DOHH2 (cell line): ENCODE data around the gene LRRC8E.
A peak's percentile ranks its signal among the peaks of the same experiment; 100 is the strongest.

Experiments used
- H3F3A ChIP-seq: fragments of 200-600 bp; sonication (generic), shearing (Covaris generic); 2 replicates; pipeline ENCODE4 v1.6.0; 2016; ENCODE audit warnings: antibody characterized with exemption, mild to moderate bottlenecking; ENCODE audit not compliant: control insufficient read depth, insufficient read depth
- H3K27ac ChIP-seq: fragments of 200-600 bp; sonication (generic); 2 replicates; pipeline ENCODE4 v1.5.1; 2014; ENCODE audit warnings: low read depth, mild to moderate bottlenecking, low read length, moderate library complexity
- H3K27me3 ChIP-seq: fragments of 200-600 bp; sonication (generic); 2 replicates; pipeline ENCODE4 v1.6.1; 2014; ENCODE audit warnings: mild to moderate bottlenecking, low read length, mixed read lengths; ENCODE audit not compliant: control insufficient read depth
- H3K36me3 ChIP-seq: fragments of 200-600 bp; sonication (generic); 2 replicates; pipeline ENCODE4 v1.6.1; 2014; ENCODE audit warnings: mild to moderate bottlenecking, low read length, moderate library complexity, mixed read lengths; ENCODE audit not compliant: control insufficient read depth
- H3K4me1 ChIP-seq: fragments of 200-600 bp; sonication (generic); 2 replicates; pipeline ENCODE4 v1.6.1; 2014; ENCODE audit warnings: mild to moderate bottlenecking, low read length, mixed read lengths; ENCODE audit not compliant: control insufficient read depth
- H3K4me2 ChIP-seq: fragments of 200-600 bp; sonication (generic); 2 replicates; pipeline ENCODE4 v1.6.0; 2014; ENCODE audit warnings: mild to moderate bottlenecking, low read length, moderate library complexity
- H3K4me3 ChIP-seq: fragments of 200-600 bp; sonication (generic); 2 replicates; pipeline ENCODE4 v1.5.1; 2014; ENCODE audit warnings: mild to moderate bottlenecking, low read length, mixed read lengths
- H3K79me2 ChIP-seq: fragments of 200-600 bp; sonication (generic); 2 replicates; pipeline ENCODE4 v1.6.1; 2014; ENCODE audit warnings: mild to moderate bottlenecking, low read length, mixed read lengths; ENCODE audit not compliant: control insufficient read depth
- H3K9me2 ChIP-seq: fragments of 200-600 bp; sonication (generic); replicated peaks from 2 replicates; pipeline ENCODE4 v1.6.1; 2014; ENCODE audit warnings: mild to moderate bottlenecking, low read length, mixed read lengths; ENCODE audit not compliant: control insufficient read depth
- H3K9me3 ChIP-seq: fragments of 200-600 bp; sonication (generic); 2 replicates; pipeline ENCODE4 v1.6.1; 2014; ENCODE audit warnings: antibody characterized with exemption, low read length, mixed read lengths; ENCODE audit not compliant: control insufficient read depth, insufficient read depth
- H4K20me1 ChIP-seq: fragments of 200-600 bp; sonication (generic); 2 replicates; pipeline ENCODE4 v1.6.0; 2014; ENCODE audit warnings: low read depth, mild to moderate bottlenecking, antibody characterized with exemption, low read length, moderate library complexity; ENCODE audit not compliant: control insufficient read depth, insufficient read depth
- CTCF ChIP-seq: fragments of 200-600 bp; sonication (generic); IDR thresholded peaks from one replicate; pipeline ENCODE4 v1.5.1; 2014; ENCODE audit warnings: antibody characterized with exemption, mild to moderate bottlenecking, low read depth, low read length; ENCODE audit not compliant: poor library complexity, severe bottlenecking
- EZH2phosphoT487 ChIP-seq: fragments of 200-600 bp; sonication (generic); IDR thresholded peaks from 2 replicates; pipeline ENCODE4 v1.6.1; 2017; ENCODE audit warnings: borderline replicate concordance, mild to moderate bottlenecking, antibody characterized with exemption, low read length, moderate library complexity, mixed read lengths

The LRRC8E gene

DNA sequence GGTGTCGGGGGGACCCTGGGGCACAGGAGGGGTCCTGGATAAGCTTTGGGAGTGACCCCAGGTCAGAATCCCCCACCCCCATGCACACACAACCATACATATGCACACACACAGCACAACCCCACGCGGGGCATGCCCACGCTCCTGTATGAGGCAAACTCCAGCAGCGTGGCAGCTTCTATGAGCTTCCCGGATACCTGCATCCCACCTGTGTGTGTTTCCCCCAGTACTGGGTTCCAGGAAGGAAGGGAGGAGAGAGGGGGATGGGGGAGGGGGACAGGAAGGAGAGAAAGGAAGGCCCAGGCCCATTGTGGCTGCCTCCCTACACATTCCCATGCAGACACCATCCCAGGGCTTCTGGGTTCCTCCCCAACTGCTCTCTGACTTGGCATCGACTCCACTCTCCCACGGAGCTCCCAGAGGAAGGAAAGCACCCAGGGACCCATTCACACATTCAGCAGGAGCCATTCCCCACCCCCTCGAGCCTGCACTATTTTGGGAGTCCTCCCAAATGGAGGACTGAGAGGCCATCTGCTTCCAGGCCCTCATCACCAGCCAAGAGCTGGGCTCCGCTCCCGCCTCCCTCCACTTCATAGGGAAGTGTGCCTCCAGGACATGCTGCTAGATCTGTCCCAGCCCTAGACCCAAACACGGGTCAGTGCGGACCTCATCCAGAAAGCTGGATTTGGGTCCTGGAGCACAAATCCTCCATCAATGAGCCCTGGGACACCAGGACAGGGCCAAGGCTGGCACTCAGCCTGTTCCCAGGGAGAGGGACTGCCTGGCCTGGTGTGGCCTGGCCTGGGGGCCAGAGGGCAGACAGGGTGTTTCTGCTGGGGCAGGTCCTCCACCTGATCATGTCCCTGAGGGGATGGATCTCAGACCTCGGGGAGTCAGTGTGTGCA is 27.3 kb upstream of the LRRC8E start:
- H3K4me1 ChIP-seq, result peaks cover 15% of the 10 kb centered on the region
- H3K9me2 ChIP-seq, result no peaks in the 10 kb centered on the region
- TF ChIP-seq EZH2phosphoT487, result no peak
- no peak for TF ChIP-seq CTCF
- H3K27me3 ChIP-seq, result peaks cover 22% of the 10 kb centered on the region
- H3K4me2 ChIP-seq, result no peak overlapping the region
- H3K9me3 ChIP-seq, result no peaks in the 10 kb centered on the region
- no peaks in the 10 kb centered on the region for H3K79me2 ChIP-seq
- H3F3A ChIP-seq, result no peaks in the 10 kb centered on the region
- H4K20me1 ChIP-seq, result no peaks in the 10 kb centered on the region
- H3K36me3 ChIP-seq, result no peaks in the 10 kb centered on the region
- no peak overlapping the region for H3K27ac ChIP-seq
- H3K4me3 ChIP-seq, result no peak overlapping the region

DNA sequence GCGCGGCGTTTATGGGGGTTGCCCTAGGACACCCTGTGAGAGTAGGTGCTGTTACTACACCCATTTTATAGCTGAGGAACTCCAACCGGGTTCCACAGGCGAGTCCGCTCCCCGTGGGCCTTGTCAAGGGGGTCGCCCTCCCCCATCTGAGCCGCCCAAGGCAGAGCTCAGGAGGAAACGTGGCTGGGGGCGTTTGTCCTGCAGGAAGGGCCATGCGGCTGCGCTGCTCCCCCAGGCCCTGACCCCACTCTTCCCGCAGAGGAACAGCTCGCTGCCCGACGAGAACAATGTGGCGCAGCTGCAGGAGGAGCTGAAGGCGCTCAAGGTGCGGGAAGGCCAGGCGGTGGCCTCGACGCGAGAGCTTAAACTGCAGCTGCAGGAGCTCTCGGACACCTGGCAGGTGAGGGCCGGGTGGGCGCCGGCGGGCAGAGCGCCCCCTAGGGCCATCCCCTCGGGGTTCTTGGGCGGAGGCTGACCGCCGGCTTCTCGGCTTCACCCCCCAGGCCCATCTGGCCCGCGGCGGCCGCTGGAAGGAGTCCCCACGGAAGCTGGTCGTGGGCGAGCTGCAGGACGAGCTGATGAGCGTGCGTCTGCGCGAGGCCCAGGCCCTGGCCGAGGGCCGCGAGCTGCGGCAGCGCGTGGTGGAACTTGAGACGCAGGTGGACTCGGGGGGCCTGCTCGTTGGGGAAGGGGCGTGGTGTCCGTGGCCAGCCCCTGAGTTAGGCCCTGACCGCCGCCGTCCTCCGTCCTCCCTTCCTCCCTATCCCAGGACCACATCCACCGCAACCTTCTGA is 26.5 kb upstream of the LRRC8E start:
- Histone ChIP-seq H3K36me3 (no peaks in the 10 kb centered on the region), H3K27ac (no peak overlapping the region), H3K4me2 (peak overlapping the region; percentile 33; the same call in 1 of the 2 replicates), H3K27me3 (peaks cover 22% of the 10 kb centered on the region), H3K9me3 (no peaks in the 10 kb centered on the region), H3K79me2 (no peaks in the 10 kb centered on the region), H3K9me2 (no peaks in the 10 kb centered on the region), H3K4me3 (no peak overlapping the region), H3F3A (no peaks in the 10 kb centered on the region), H3K4me1 (peaks cover 15% of the 10 kb centered on the region), H4K20me1 (no peaks in the 10 kb centered on the region)
- peak; percentile 61 for TF ChIP-seq CTCF
- TF ChIP-seq EZH2phosphoT487, result no peak

DNA sequence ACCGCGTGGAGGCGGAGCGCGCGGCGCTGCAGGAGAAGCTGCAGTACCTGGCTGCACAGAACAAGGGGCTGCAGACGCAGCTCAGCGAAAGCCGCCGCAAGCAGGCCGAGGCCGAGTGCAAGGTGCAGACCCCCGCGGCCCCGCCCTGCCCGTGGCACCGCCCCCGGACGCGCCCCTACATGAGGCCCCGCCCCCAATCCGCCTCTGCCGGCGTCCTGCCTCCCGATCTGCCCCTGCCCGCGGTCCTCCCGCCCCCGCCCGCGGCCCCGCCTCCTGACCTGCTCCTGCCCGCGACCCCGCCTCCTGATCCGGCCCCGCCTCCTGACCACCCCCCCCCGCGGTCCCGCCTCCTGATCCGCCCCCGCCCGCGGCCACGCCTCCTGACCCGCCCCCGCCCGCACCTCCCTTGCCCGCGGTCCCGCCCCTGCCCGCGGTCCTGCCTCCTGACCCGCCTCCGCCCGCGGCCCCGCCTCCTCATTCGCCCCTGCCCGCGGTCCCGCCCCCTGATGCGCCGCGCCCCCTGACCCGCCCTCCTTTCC is 25.8 kb upstream of the LRRC8E start:
- peaks cover 26% of the 10 kb centered on the region for H3K27me3 ChIP-seq

More for the DNA sequence above, 25.8 kb upstream of the LRRC8E start:
- H3K36me3 ChIP-seq, result no peaks in the 10 kb centered on the region
- H3K4me2 ChIP-seq, result peak overlapping the region; percentile 33; the same call in 1 of the 2 replicates
- no peak overlapping the region for H3K27ac ChIP-seq
- no peaks in the 10 kb centered on the region for H4K20me1 ChIP-seq
- H3F3A ChIP-seq, result no peaks in the 10 kb centered on the region
- H3K9me3 ChIP-seq, result no peaks in the 10 kb centered on the region
- no peaks in the 10 kb centered on the region for H3K9me2 ChIP-seq
- H3K79me2 ChIP-seq, result no peaks in the 10 kb centered on the region
- H3K4me3 ChIP-seq, result no peak overlapping the region
- TF ChIP-seq CTCF (no peak), EZH2phosphoT487 (no peak)
- peaks cover 15% of the 10 kb centered on the region for H3K4me1 ChIP-seq
